DOHH2 (cell line): ENCODE results near the gene DCBLD2.

Experiments used
- H3F3A ChIP-seq: fragments of 200-600 bp; sonication (generic), shearing (Covaris generic); 2 replicates; pipeline ENCODE4 v1.6.0; 2016; ENCODE audit warnings: antibody characterized with exemption, mild to moderate bottlenecking; ENCODE audit not compliant: control insufficient read depth, insufficient read depth
- H3K27ac ChIP-seq: fragments of 200-600 bp; sonication (generic); 2 replicates; pipeline ENCODE4 v1.5.1; 2014; ENCODE audit warnings: low read depth, mild to moderate bottlenecking, low read length, moderate library complexity
- H3K27me3 ChIP-seq: fragments of 200-600 bp; sonication (generic); 2 replicates; pipeline ENCODE4 v1.6.1; 2014; ENCODE audit warnings: mild to moderate bottlenecking, low read length, mixed read lengths; ENCODE audit not compliant: control insufficient read depth
- H3K36me3 ChIP-seq: fragments of 200-600 bp; sonication (generic); 2 replicates; pipeline ENCODE4 v1.6.1; 2014; ENCODE audit warnings: mild to moderate bottlenecking, low read length, moderate library complexity, mixed read lengths; ENCODE audit not compliant: control insufficient read depth
- H3K4me1 ChIP-seq: fragments of 200-600 bp; sonication (generic); 2 replicates; pipeline ENCODE4 v1.6.1; 2014; ENCODE audit warnings: mild to moderate bottlenecking, low read length, mixed read lengths; ENCODE audit not compliant: control insufficient read depth
- H3K4me2 ChIP-seq: fragments of 200-600 bp; sonication (generic); 2 replicates; pipeline ENCODE4 v1.6.0; 2014; ENCODE audit warnings: mild to moderate bottlenecking, low read length, moderate library complexity
- H3K4me3 ChIP-seq: fragments of 200-600 bp; sonication (generic); 2 replicates; pipeline ENCODE4 v1.5.1; 2014; ENCODE audit warnings: mild to moderate bottlenecking, low read length, mixed read lengths
- H3K79me2 ChIP-seq: fragments of 200-600 bp; sonication (generic); 2 replicates; pipeline ENCODE4 v1.6.1; 2014; ENCODE audit warnings: mild to moderate bottlenecking, low read length, mixed read lengths; ENCODE audit not compliant: control insufficient read depth
- H3K9me2 ChIP-seq: fragments of 200-600 bp; sonication (generic); replicated peaks from 2 replicates; pipeline ENCODE4 v1.6.1; 2014; ENCODE audit warnings: mild to moderate bottlenecking, low read length, mixed read lengths; ENCODE audit not compliant: control insufficient read depth
- H3K9me3 ChIP-seq: fragments of 200-600 bp; sonication (generic); 2 replicates; pipeline ENCODE4 v1.6.1; 2014; ENCODE audit warnings: antibody characterized with exemption, low read length, mixed read lengths; ENCODE audit not compliant: control insufficient read depth, insufficient read depth
- H4K20me1 ChIP-seq: fragments of 200-600 bp; sonication (generic); 2 replicates; pipeline ENCODE4 v1.6.0; 2014; ENCODE audit warnings: low read depth, mild to moderate bottlenecking, antibody characterized with exemption, low read length, moderate library complexity; ENCODE audit not compliant: control insufficient read depth, insufficient read depth
- EZH2phosphoT487 ChIP-seq: fragments of 200-600 bp; sonication (generic); IDR thresholded peaks from 2 replicates; pipeline ENCODE4 v1.6.1; 2017; ENCODE audit warnings: borderline replicate concordance, mild to moderate bottlenecking, antibody characterized with exemption, low read length, moderate library complexity, mixed read lengths
- TF ChIP-seq, protein P1 (sequence below): fragments of 200-600 bp; sonication (generic); IDR thresholded peaks from one replicate; pipeline ENCODE4 v1.5.1; 2014; ENCODE audit warnings: antibody characterized with exemption, mild to moderate bottlenecking, low read depth, low read length; ENCODE audit not compliant: poor library complexity, severe bottlenecking

The DCBLD2 gene

DNA sequence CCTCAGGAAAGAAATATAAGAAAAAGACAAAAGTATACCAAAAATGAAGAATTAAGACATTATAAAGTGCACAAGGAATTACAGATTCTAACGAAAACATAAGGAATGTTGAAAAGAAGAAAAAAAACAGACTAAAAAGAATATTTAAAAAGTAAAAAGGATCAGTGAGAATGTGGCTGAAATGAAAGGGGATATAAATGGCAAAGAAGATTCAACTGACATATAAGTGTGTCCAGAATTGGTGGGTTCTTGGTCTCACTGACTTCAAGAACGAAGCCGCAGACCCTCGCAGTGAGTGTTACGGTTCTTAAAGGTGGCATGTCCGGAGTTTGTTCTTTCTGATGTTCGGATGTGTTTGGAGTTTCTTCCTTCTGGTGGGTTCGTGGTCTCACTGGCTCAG, 44.8 kb downstream of the DCBLD2 start:
- TF ChIP-seq EZH2phosphoT487, result no peak
- TF ChIP-seq, protein P1, sequence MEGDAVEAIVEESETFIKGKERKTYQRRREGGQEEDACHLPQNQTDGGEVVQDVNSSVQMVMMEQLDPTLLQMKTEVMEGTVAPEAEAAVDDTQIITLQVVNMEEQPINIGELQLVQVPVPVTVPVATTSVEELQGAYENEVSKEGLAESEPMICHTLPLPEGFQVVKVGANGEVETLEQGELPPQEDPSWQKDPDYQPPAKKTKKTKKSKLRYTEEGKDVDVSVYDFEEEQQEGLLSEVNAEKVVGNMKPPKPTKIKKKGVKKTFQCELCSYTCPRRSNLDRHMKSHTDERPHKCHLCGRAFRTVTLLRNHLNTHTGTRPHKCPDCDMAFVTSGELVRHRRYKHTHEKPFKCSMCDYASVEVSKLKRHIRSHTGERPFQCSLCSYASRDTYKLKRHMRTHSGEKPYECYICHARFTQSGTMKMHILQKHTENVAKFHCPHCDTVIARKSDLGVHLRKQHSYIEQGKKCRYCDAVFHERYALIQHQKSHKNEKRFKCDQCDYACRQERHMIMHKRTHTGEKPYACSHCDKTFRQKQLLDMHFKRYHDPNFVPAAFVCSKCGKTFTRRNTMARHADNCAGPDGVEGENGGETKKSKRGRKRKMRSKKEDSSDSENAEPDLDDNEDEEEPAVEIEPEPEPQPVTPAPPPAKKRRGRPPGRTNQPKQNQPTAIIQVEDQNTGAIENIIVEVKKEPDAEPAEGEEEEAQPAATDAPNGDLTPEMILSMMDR, result no peak
- Histone ChIP-seq H3K4me2 (no peak overlapping the region), H3K36me3 (no peaks in the 10 kb centered on the region), H3F3A (no peaks in the 10 kb centered on the region), H3K27ac (no peak overlapping the region), H3K4me3 (no peak overlapping the region), H3K9me3 (no peaks in the 10 kb centered on the region), H3K79me2 (peaks cover 3% of the 10 kb centered on the region; the same call in 1 of the 2 replicates), H3K27me3 (no peaks in the 10 kb centered on the region), H4K20me1 (no peaks in the 10 kb centered on the region), H3K9me2 (no peaks in the 10 kb centered on the region), H3K4me1 (no peaks in the 10 kb centered on the region)

DNA sequence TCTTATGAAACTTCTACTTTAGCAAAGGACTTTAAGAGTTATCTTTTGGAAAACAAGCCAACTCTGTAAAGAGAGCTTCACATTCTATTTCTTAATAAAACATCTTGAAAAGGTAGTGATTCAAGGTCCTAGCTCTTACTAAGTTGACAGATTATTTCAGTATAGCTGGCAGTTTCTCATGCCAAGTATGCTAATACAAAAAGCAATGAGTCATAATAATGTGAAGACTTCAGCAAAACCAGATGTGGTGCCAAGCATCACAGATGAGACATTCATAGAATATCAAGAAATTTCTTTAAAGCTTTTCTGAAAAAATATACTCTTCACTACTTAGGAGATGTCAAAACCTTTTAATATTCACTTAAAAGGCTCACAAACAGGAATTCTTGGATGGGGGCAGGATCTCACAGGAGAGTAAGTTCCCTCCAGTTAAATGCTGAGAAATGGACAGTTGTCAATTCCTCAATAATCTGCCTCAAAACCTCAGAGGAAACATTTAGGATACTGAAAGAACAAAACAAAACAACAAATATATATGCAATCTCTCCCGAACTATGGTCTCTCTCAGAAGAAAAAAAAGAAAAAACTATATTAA, 45.6 kb downstream of the DCBLD2 start:
- Histone ChIP-seq H3K79me2 (peaks cover 3% of the 10 kb centered on the region; the same call in 1 of the 2 replicates), H3K27me3 (no peaks in the 10 kb centered on the region), H4K20me1 (no peaks in the 10 kb centered on the region), H3F3A (no peaks in the 10 kb centered on the region), H3K9me2 (no peaks in the 10 kb centered on the region), H3K27ac (no peak overlapping the region), H3K4me2 (no peak overlapping the region), H3K36me3 (no peaks in the 10 kb centered on the region), H3K4me1 (peaks cover 5% of the 10 kb centered on the region), H3K9me3 (no peaks in the 10 kb centered on the region), H3K4me3 (no peak overlapping the region)
- TF ChIP-seq, protein P1, result no peak
- TF ChIP-seq EZH2phosphoT487, result no peak

DNA sequence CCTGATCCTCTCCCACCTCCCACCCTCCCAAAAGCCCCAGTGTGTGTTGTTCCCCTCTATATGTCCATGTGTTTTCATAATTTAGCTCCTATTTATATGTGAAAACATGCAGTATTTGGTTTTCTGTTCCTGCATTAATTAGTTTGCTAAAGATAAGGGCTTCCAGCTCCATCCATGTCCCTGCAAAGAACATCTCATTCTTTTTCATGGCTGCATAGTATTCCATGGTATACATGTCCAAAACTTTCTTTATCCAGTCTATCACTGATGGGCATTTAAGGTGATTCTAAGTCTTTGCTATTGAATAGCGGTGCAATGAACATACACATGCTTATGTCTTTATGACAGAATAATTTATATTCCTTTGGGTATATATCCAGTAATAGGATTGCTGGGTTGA, 53.4 kb downstream of the DCBLD2 start:
- H3K9me3 ChIP-seq, result peaks cover 5% of the 10 kb centered on the region; the same call in 1 of the 2 replicates
- H3K4me1 ChIP-seq, result peaks cover 26% of the 10 kb centered on the region
- no peaks in the 10 kb centered on the region for H3K9me2 ChIP-seq
- no peaks in the 10 kb centered on the region for H4K20me1 ChIP-seq
- H3K79me2 ChIP-seq, result peaks cover 9% of the 10 kb centered on the region
- no peaks in the 10 kb centered on the region for H3K27me3 ChIP-seq
- H3K36me3 ChIP-seq, result peaks cover 14% of the 10 kb centered on the region
- no peak overlapping the region for H3K4me2 ChIP-seq
- H3K4me3 ChIP-seq, result no peak overlapping the region
- TF ChIP-seq, protein P1, result no peak
- TF ChIP-seq EZH2phosphoT487, result no peak
- no peak overlapping the region for H3K27ac ChIP-seq
- H3F3A ChIP-seq, result no peaks in the 10 kb centered on the region
